Measurements from ENCODE around the gene DEFB132. TPM values are rescaled to one million over a fixed set of nuclear protein-coding genes. Genes with fewer than 3 reads are reported as not detected.
"Not testable (repeated sequence)": the region's sequence is repeated elsewhere in the genome, so short reads cannot be mapped to it uniquely, and the experiment has no call there.

DEFB132 gene
- total RNA-seq, 4 donors from 2014 or later = 0.66 TPM; not detected in 3

DNA sequence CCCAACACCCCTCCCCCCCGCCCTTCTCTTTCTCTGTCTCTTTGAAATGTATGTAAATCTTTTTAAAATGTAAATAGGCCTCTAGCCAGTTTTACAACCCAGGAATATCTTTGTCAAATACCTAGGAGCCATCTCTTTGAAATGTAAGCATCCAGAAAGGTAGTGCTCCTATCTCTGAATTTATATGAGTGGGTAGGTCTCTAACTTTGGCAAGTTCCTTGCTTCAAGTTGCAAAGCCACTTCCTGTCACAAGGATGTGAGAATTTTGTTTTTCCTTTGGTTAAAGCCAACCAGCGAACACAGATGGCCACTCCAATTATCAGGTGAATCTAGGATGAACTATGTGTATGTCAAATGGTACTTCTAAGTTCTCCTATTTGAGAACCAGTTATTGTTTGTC, 6.2 kb upstream of the DEFB132 start:
- WGBS, 2 donors = 37 to 38% methylated on average over 2 of the region's 2 CpGs

DNA sequence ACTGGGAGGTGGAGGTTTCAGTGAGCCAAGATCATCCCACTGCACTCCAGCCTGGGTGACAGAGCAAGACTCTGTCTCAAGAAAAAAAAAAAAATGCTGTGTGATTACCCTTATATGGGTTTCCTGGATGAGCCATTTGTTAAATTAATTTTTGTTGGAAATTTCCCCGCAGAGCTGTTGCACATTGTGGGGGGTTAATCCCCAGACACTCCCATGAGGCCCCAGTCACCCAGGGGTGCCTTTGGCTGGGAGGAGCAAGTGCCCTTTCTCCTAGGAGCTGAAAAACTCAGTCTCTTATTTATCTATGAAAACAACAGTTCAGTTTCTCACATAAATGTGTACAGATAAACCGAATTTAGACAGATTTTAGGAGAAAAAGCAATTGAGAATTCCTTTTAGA, 4.7 kb upstream of the DEFB132 start:
- Histone ChIP-seq H3K9me3 (no peaks in the 10 kb centered on the region), H3K27me3 (no peaks in the 10 kb centered on the region), H3K36me3 (no peaks in the 10 kb centered on the region), H3K27ac (no peak overlapping the region), H3K4me1 (no peaks in the 10 kb centered on the region), H3K4me3 (no peak overlapping the region)
- DNase-seq (ENCODE audit: low spot score in 2 of 2) = no peak
- no peak for TF ChIP-seq EP300 (IDR thresholded peaks at IDR 0.05)
- no peak for TF ChIP-seq POLR2A (IDR thresholded peaks at IDR 0.05)
- no peak for TF ChIP-seq CTCF (IDR thresholded peaks at IDR 0.05)
- WGBS, 2 donors = 68 to 83% methylated on average over 2 of the region's 2 CpGs

More for the DNA sequence above, 6.2 kb upstream of the DEFB132 start:
- no peaks in the 10 kb centered on the region for H3K36me3 ChIP-seq
- TF ChIP-seq CTCF (IDR thresholded peaks at IDR 0.05) (no peak), POLR2A (IDR thresholded peaks at IDR 0.05) (no peak), EP300 (IDR thresholded peaks at IDR 0.05) (no peak)
- no peaks in the 10 kb centered on the region for H3K4me1 ChIP-seq
- no peak overlapping the region for H3K27ac ChIP-seq
- DNase-seq (ENCODE audit: low spot score in 2 of 2) = no peak
- peaks cover 0 to 7% (median 0%) of the 10 kb centered on the region in 4 donors for H3K9me3 ChIP-seq
- H3K27me3 ChIP-seq = no peaks in the 10 kb centered on the region
- no peak overlapping the region for H3K4me3 ChIP-seq

- H3K27ac ChIP-seq; H3K4me3 ChIP-seq; H3K36me3 ChIP-seq; H3K9me3 ChIP-seq; H3K4me1 ChIP-seq; DNase-seq (ENCODE audit: low spot score in 2 of 2); H3K27me3 ChIP-seq: not testable (repeated sequence)
- 46 to 47% methylated on average over 6 of the region's 6 CpGs for WGBS, 2 donors
Observed at GRCh38 chr20:253447-253846, 4.1 kb upstream of the DEFB132 start.

- 56 to 64% methylated on average over 4 of the region's 4 CpGs for WGBS, 2 donors
- Histone ChIP-seq H3K4me3 (no peak overlapping the region), H3K27ac (no peak overlapping the region), H3K4me1 (no peaks in the 10 kb centered on the region), H3K9me3 (no peaks in the 10 kb centered on the region), H3K27me3 (peaks cover 0 to 3% of the 10 kb centered on the region in 2 donors), H3K36me3 (no peaks in the 10 kb centered on the region)
- DNase-seq (ENCODE audit: low spot score in 2 of 2) = no peak
- no peak for TF ChIP-seq CTCF (IDR thresholded peaks at IDR 0.05)
- TF ChIP-seq EP300 (IDR thresholded peaks at IDR 0.05) = no peak
- TF ChIP-seq POLR2A (IDR thresholded peaks at IDR 0.05) = no peak
Observed at GRCh38 chr20:258269-258858, 840 bp downstream of the DEFB132 start.

- H3K27ac ChIP-seq = no peak overlapping the region
- 44 to 45% methylated on average over 8 of the region's 8 CpGs for WGBS, 2 donors
- H3K4me3 ChIP-seq = no peak overlapping the region
- H3K36me3 ChIP-seq = no peaks in the 10 kb centered on the region
- H3K27me3 ChIP-seq = peaks cover 0 to 3% of the 10 kb centered on the region in 2 donors
- no peak for TF ChIP-seq POLR2A (IDR thresholded peaks at IDR 0.05)
- peak in 1 of 5 experiments; percentile 5 for TF ChIP-seq CTCF (IDR thresholded peaks at IDR 0.05)
- no peak for TF ChIP-seq EP300 (IDR thresholded peaks at IDR 0.05)
- no peaks in the 10 kb centered on the region for H3K9me3 ChIP-seq
- no peak for DNase-seq (ENCODE audit: low spot score in 2 of 2)
- H3K4me1 ChIP-seq = no peaks in the 10 kb centered on the region
Observed at GRCh38 chr20:258963-259362, 1.4 kb downstream of the DEFB132 start.

DNA sequence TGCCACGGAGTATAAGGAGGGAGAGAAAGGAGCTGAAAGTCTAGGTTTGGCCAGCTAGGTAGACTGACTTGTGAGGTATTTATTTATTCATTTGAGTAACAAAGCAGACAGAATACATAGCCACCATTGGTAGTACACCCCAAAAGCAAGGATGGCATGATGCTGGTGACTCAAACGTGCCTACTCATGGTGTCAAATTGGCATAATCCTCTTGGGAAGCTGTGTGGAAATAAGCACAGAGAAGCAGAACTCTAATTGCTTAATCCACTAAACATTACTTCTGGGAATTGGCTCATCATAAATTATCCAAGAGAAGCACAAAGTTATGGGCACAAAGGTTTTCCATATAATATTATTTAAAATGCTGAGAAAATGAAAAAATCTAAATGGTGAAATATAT, 2.5 kb downstream of the DEFB132 start:
- TF ChIP-seq POLR2A (IDR thresholded peaks at IDR 0.05) (no peak), EP300 (IDR thresholded peaks at IDR 0.05) (no peak)
- Histone ChIP-seq H3K4me3 (no peak overlapping the region), H3K36me3 (no peaks in the 10 kb centered on the region), H3K27ac (no peak overlapping the region), H3K9me3 (no peaks in the 10 kb centered on the region), H3K27me3 (peaks cover 0 to 3% of the 10 kb centered on the region in 2 donors), H3K4me1 (no peaks in the 10 kb centered on the region)
- no peak for DNase-seq (ENCODE audit: low spot score in 2 of 2)
- WGBS, 2 donors = 52 to 72% methylated on average over 2 of the region's 2 CpGs

Measured in tibial nerve (tissue), 4 donors.